ENCODE measurements around the gene ERC2.

Gene ERC2

DNA sequence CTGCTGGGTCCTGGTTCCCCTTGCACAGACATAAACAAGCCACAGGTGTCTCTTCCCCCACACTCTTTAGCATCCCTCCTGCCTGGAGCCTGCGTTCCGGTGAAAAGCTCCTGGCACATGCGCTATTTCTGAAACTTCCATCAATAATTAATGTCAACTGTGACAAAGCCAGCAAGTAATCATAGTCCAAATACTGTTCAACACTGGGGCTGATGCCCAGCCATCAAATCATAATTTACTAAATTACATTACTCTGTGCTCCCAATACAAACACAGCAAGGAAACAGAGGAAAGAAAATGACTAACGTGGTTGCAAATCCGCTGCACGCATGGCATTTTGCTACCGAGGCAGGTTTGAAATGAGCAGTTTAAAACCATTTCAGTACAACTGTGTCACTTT is 294.7 kb downstream of the ERC2 start:
- no peak for DNase-seq

DNA sequence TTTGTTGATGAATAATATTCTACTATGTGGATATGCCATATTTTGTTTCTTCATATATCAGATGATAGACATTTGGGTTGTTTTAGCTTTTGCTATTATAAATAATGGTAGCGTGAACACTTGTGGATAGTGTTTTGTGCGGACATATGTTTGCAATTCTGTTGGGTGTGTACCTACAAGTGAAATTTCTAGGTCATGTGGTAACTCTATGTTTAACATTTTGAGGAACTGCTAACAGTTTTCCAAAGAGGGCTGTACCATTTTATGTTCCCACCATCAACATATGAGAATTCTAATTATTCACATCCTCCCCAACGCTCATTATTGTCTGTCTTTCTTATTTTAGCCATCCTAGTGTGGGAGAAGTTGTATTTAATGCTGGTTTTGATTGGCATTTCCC is 303.8 kb downstream of the ERC2 start:
- DNase-seq: no peak

DNA sequence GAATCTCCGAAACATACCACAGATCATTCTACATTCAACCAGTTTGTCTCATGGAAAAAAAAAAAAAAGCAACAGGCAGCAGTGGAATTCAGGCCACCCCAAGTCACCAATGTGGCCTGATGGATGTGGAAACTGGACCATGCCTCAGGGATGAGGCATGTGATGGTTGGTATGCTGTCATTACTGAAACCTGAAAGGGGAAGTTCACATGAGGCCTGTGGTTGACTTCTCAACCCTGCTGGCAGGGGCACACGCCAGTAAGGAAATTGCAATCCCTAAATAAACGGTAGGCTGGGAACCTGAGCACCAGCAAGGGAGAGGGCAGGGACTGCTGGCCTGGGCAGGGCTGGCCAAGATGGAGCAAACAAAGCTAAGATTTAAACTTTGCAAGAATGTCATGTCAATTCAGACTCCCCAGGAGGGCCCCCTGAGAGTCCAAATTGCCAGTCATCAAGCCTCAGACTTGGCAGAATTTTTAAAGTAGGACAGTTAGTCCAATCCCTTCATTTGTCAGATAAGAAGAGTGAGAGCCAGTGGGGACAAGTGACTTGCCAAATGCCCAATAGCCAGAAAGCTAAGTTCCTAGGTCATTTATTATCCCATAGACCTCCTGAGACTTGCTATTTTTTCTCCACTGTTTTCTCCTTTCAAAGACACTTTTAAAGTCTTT is 310.4 kb downstream of the ERC2 start:
- DNase-seq: peak; percentile 84 to 92 (median 91)

DNA sequence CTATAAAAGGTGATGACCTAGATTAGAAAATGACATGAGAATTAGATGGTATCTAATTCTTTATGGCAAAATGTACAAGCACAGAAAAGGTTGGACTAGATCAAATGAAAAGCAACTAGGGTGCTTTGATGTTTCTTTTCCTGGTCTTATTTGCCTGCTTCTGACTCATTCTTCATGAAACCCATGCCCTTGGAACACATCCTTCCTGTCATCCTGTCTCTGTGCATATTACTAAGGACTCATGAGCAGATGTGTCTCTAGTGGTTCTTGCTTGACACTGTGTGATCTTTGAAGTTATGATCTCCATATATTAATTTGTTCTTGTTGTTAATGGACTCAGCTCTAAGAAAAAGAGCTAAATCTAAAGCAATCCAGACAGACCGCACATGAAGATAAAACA is 314.0 kb downstream of the ERC2 start:
- DNase-seq: peak in 2 of 3 donors; percentile 7 to 33

DNA sequence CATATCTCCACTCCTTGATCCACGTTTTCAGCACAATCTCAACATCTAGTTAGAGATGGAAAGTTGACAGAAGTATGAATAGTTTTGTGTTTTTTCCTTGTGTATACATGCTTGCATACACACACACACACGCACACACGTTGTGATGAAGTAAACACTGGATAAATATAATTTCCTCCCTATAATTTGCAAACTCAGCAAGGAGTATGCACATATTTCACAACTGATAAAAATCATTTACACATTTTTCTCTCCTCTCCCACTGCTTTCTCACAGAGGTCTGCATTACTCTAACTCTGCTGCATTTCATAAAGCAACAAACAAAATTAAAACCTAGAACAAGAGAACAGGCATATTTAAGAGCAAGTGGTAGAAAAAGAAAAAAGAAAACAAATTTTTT is 320.9 kb downstream of the ERC2 start:
- no peak for DNase-seq

DNA sequence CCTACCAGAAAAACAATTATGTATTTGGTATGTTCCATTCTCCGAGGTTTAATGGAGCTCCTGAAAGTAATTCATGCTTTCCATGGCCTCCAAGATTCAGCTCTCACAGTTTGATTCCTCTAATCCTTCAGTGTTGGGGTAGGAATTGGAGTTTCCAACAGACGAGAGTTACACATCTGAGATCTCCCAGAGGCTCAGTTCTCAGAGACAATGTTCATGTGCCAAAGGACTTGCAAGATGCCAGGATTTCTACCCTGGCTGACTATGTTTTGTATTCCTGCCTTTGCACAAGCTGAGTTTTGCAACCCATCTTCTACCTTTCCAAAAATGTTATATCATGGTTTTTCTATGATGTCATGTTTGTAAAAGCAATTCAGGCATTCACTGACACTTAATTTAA is 322.9 kb downstream of the ERC2 start:
- no peak for DNase-seq

DNA sequence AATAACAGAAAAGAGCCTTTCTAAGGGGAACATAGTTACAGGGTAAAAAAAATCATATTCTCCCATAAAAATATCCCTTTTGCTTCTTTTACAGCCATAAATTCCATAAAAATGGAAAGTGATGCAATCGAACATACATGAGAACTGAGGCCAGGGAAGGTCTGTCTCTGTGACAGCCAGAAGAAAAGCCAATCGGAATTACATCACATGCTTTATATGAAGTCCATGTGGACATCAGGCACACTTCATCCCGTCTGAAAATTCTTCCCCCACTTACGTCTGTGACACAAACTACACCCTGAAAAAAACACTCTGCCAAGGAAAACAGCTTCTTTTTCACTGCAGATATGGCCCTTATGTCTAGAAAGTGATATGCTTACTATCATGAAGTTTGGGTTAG is 323.5 kb downstream of the ERC2 start:
- DNase-seq: no peak

DNA sequence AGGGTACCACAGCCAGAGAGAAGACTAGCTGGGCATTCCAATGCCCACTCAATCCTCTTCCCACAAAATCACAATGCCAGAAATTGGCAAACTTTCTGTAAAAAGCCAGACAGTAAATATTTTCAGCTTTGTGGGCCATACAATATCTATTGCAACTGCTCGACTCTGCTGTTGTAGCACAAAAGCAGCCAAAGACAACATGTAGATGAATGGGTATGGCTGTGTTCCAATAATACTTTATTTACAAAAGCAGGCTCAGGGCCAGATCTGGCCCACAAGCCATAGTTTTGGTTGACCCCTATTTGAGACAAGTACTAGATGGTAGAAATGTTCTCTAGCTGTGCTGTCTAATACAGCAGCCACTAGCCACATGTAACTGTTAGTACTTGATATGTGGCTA is 330.9 kb downstream of the ERC2 start:
- no peak for DNase-seq

DNA sequence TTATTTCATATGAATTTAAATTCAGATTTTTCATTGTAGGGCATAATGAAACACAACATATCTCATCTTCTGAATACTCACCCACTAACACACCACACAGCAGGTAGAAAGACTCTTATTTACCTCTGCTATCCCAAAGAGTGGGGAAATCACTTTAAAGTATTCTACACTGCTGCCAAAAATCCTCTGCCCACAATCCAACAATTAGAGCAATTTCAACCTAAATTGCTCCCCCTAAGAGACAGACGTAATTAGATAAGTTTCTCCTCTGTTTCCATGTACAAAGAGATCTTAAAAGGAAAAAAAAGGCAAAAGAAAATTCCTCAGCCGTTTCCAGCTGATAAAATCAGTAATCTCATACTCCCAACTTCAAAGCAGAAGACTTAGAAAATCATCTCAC is 331.8 kb downstream of the ERC2 start:
- DNase-seq: no peak

DNA sequence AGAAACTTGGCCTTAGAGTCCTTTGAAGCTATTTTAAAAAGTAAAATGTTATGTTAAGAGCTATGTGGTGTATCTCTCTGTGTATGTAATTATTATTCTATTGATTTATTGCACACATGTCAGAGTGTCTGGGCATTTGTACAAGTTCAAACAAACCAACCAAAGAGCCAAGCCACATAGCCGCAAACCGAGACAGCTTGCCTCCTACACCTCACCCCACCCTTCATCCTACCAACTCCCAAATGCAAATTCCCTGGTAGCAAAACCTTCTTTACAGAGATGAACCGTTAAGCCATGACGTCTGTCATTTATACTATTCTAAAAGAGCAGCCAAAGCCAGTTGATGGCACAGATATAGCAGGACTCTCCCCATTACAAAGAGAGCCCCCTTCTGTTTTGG is 332.3 kb downstream of the ERC2 start:
- no peak for DNase-seq

DNA sequence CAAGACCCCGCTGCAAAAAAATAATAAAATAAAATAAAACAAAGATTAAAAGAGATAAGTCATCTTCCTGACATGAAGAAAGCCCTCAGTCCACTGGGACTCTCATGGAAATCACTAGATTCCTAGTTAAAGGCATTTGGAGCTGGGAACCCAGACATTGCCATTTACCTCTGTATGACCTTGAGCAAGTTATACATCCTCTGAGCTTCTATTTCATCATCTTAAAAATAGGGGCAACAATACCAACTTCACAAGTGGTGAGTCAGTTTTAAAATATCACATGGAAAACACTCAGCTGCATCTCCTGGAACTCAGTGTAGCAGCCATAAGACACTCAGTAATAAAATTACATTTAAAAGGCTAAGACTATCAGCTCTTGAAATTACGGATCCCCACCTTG is 334.8 kb downstream of the ERC2 start:
- DNase-seq: no peak

DNA sequence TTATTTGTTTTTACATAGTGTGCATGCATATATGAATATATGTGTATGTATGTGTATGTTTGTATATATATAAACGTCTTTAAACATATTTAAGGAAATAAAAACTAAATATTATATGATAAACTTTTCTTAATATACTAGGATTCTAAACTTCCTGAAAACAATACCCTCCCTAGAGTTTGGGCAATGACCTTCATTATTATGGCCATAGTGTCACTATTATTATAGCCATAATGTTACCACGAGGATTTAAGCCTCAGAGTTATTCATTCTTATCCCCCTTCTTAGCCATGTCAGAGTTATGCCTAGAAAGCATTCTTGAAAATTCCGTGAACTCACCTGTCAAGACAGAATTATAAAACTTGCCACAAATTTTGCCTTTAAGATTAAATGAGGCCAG is 335.5 kb downstream of the ERC2 start:
- no peak for DNase-seq

DNA sequence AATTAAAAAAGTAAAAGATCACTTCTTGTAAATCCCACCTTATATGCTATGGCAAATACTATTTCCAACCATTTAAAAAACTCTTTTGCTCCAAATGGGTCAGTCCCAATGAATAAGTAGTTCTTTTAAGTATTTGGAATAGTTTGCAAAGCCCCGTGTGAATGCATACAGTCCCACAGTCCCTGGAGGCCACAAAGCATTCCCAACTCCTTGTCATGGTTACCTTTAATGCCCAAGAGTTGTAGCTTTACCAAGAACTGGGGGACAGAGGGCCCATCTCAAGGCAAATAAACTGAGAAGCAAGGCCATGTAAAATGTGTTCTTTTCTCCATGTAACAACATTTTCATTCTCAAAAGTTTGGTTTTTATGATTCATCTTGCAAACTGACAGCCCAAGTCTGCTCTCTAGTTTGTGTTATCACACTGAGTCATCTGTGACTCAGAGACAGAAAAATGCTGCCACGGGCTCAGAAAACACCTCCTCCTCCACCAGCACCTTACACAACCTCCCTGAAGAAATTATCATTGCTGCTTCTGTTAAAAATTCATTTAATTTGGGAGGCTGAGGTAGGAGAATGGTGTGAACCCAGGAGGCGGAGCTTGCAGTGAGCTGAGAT is 336.2 kb downstream of the ERC2 start:
- DNase-seq: peak; percentile 44 to 74 (median 70)

DNA sequence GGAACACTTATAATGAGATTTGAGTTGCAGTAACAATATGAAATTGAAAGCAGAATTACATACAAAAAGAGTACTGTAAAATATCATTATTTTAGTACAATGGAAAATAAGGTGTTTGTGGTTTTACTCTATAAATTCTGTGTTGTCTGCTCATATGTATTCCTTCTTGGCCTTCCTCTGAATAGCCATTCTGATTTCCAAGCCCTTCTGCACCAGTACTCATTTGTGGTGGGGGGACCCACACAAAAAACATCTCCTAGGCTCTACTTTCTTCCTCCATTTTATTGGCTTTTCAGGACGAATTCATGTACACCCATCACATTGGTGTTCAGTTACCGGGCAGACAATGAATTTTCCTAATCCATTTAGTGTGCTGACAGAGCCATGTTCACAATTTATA is 338.2 kb downstream of the ERC2 start:
- DNase-seq: no peak

DNA sequence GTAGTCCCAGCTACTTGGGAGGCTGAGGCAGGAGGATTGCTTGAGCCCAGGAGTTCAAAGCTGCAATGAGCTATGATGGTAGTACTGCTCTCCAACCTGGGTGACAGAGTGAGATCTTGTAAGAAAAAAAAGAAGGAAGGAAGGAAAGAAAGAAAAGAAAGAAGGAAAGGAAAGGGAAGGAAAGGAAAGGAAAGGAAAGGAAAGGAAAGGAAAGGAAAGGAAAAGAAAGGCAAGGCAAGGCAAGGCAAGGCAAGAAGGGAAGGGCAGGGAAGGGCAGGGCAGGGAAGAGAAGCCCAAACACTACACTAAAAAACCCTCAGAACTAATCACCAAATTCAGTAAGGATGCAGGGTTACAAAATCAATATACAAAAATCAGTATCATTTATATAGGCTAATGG is 341.6 kb downstream of the ERC2 start:
- no peak for DNase-seq

DNA sequence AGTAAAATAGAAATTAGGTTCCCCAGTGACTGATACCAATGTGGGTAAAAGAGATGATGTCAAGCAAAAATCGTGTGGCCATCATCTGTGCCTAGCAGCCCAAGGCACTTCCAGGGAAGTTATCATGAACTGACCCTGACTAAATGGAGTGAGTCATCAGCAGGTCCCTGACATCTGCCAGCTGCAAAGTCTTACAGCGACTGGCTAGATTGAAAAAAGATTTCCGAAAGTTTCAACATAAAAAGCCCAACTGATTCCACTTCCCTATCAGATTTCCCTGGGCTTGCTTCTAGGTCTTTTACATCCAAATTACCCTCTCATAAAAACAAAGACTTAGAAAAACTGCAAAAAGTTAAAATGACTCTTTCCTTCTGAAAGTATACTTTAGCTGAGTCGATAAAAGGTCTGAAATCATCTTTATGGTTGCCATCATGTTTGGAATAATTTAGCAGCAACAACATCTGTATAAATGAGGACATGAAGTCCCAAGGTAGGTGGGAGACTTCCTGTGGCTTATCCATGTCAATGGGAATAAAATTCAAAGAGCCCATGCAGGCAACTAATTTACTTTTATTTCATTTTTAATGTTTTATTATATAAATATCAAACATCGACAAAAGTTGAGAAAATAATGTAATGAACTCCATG is 342.8 kb downstream of the ERC2 start:
- DNase-seq: peak; percentile 60 to 86 (median 76)

DNA sequence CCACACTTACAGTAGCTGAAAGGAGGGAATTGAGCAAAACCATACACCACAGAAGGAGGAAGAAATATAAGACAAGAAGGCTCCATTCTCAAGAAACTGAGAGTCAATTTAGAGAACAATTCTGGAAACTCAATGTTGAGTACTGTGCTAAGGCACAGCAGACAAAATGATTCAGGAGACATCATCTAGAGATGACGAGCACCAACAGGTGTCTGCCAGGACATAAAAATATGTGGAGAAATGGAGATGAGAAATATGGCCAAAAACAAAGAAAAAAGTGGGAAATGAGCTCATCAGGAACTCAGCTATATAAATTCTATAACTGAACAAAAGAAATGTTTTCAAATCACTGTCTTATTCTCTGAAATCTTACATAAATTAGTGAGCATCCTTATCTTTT is 343.7 kb downstream of the ERC2 start:
- DNase-seq: no peak

DNA sequence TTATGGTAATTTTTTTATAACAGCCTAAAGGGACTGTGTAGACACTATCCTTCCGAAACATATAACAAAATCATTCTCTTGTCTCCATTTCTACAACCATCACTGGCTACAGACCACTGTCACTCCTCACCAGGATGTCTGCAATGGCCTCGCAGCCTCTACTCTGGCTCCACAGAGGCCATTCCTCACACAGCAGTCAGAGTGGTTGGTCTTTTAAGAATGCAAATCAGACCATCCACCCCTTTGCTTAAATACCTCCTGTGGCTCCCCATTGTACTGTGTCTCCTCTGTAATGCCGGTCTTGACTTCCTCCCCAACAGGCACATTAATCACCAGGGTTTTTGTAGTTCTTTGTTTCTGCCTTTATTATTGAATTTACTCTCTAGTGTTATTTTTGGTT is 344.8 kb downstream of the ERC2 start:
- no peak for DNase-seq

DNA sequence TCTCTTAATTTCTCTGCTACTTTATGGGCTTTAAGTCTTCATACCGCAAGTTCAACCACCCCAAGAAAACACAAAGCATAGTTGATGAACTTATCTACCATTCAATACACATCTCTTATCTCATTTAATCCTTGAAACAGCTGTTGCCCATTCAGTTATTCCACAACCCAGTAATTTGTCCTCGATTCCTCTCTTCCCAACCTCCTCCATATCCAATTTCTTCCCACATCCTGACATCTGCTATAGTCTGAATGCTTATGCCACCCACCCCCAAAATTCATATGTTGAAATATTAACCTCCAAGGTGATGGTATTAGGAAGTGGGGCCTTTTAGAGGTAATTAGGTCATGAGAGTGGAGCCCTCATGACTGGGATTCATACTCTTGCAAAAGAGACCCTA is 345.4 kb downstream of the ERC2 start:
- DNase-seq: no peak

DNA sequence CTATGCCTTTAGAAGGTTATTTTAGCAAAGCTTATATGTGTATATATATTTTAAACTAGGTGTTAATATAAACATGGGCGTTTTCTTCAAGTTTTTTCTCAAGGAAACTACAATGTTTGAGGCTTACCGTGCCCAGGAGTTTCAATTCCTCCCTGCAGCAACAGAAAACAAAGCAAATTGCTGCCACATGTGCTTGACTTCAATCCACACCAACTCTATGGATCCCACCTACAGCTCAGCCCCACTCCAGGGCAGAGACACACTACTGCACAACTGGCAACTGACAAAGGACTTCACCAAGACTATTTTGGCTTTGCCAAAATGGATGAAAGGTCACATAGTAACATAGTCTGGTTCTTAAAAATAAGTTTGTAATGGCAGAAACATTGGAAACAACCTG is 346.6 kb downstream of the ERC2 start:
- no peak for DNase-seq

DNA sequence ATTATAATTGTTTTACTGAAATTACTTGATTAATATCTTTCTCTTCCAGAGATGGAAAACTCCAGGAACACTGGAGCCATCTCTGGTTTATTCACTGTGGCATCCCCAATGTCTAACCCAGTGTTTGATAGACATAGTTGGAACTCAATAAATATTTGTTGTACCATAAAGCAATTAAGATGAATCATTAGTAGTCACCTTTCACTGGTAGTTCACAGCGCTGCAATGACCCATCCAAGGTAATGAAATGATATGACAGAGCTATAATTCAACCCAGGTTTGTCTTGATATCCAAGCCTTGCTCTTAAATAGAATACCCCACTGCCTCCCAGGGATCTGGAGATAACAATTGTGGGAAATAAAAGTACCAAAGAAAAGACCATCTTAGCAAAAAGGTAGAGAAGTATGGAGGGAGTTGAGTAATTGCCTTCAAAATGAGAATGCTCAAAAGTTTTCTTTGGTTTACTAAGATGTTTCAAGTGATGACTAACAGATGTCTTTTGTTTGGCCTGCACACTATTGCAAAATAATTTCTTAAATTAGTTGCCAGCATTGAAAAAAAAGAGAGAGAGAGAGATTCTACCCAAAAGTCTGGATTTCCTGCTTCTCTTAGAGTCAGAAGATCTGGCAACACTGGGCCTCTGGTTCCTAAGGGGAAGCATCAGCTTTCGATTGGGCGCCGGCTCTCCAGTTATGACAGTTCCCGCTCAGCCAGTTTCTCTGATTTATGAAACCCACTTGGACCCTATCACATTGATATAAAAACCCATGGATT is 348.5 kb downstream of the ERC2 start:
- peak; percentile 22 to 61 (median 53) for DNase-seq

DNA sequence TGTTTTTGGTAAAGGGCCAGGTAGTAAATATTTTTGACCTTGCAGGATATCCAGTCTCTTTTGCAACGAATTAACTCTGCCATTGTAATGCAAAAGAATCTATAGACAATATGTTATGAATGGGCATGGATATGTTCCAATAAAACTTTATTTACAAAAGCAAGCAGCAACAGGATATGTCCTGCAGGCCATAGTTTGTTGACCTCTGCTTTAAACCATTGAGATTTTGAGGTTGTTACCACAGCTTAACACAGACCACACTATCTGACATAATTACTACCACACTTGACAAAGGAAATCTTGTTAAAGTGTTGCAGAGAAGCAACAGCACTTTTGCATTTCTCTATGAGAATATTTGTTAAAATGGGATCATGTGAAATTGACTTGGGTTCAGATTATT is 349.3 kb downstream of the ERC2 start:
- no peak for DNase-seq

DNA sequence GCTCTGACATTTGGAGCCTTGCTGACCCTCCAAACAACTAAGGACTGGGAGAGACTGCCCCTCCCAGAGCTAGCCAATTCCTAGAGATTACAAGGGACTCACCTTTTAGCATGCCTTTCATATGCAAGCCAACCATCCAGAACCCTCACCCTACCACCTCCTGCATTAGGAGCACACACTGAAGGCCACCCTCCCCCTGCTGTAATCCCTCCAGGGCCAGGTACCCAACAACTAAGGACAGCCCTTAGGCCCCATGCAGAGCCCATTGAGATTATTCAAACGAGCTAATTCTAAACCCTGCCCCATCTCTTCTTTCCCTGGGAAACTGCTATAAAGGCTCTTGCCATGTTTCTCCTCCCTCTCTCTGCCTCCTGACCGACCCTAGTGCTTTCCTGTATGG is 352.6 kb downstream of the ERC2 start:
- DNase-seq: no peak

DNA sequence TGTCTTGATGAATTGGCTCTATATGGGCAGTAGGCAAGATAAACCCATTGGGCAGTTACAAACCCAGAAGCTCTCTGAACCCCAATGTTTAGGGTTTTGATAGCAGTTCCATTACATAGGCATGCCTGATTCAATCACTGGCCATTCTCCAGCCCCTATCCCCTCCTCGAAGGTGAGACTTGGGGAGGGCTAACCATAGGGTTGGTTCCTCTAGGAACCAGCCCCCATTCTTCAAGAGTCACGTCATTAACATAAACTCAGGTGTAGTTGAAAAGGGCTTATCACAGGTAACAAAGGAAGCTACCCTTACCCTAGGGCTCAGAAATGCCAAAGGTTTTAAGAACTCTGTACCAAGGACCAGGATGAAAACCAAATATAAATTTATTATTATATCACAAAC is 353.1 kb downstream of the ERC2 start:
- no peak for DNase-seq
